NCI-H345 treated with DMSO at 0.1 percent for 48 hours (cell line): ENCODE data around the gene ACAP1.

Source experiments
- DNase-seq: peaks from one replicate; lab custom pipeline; 2025; ENCODE audit not compliant: unreplicated experiment; lab: John Stamatoyannopoulos, UW

ACAP1 gene

GRCh38 chr17:7384489-7385081 is 48.3 kb downstream of the ACAP1 start:
- DNase-seq: no peak

- DNase-seq: no peak
These were observed 52.5 kb downstream of the ACAP1 start for GRCh38 chr17:7388856-7389255.

- no peak for DNase-seq
These were observed 53.9 kb downstream of the ACAP1 start for GRCh38 chr17:7389924-7390910.

GRCh38 chr17:7391307-7391706 is 55.0 kb downstream of the ACAP1 start:
- no peak for DNase-seq

GRCh38 chr17:7392696-7393612 is 56.6 kb downstream of the ACAP1 start:
- DNase-seq: no peak

- peak; percentile 23 for DNase-seq
These were observed 57.5 kb downstream of the ACAP1 start for GRCh38 chr17:7393613-7394451.

GRCh38 chr17:7394452-7395191 is 58.3 kb downstream of the ACAP1 start, which contains the start of gene PLSCR3:
Gene PLSCR3 (minus strand): TSS chr17:7394525. CDS start chr17:7394110, 415 bp downstream.
- peak; percentile 33 for DNase-seq

- no peak for DNase-seq
These were observed 59.8 kb downstream of the ACAP1 start for GRCh38 chr17:7396147-7396546.

- no peak for DNase-seq
These were observed 62.3 kb downstream of the ACAP1 start for GRCh38 chr17:7398612-7399011.
